Glutamatergic neuron (in vitro differentiated cells): ENCODE results near the gene NOP53. TPM values are rescaled to one million over a fixed set of nuclear protein-coding genes. Genes with fewer than 3 reads are reported as not detected.
A peak's percentile ranks its signal among the peaks of the same experiment; 100 is the strongest.
"Not testable (repeated sequence)": the region's sequence is repeated elsewhere in the genome, so short reads cannot be mapped to it uniquely, and the experiment has no call there.

Experiments used
- DNase-seq: peaks from one replicate; pipeline ENCODE4 v3.0.0; 2022
- H3K27ac Mint-ChIP-seq: one replicate; pipeline ENCODE4 v1.8.0; 2020; ENCODE audit warnings: mild to moderate bottlenecking, mixed read lengths, inconsistent platforms; ENCODE audit not compliant: unreplicated experiment
- H3K27me3 Mint-ChIP-seq: one replicate; pipeline ENCODE4 v1.8.0; 2020; ENCODE audit warnings: mild to moderate bottlenecking, moderate library complexity, mixed read lengths, inconsistent platforms; ENCODE audit not compliant: unreplicated experiment
- H3K36me3 Mint-ChIP-seq: one replicate; pipeline ENCODE4 v1.8.0; 2020; ENCODE audit warnings: mild to moderate bottlenecking, mixed read lengths, inconsistent platforms; ENCODE audit not compliant: unreplicated experiment
- H3K4me1 Mint-ChIP-seq: one replicate; pipeline ENCODE4 v1.8.0; 2020; ENCODE audit warnings: mild to moderate bottlenecking, low read depth, mixed read lengths, inconsistent platforms; ENCODE audit not compliant: unreplicated experiment
- H3K4me3 Mint-ChIP-seq: one replicate; pipeline ENCODE4 v1.8.0; 2020; ENCODE audit warnings: mild to moderate bottlenecking, mixed read lengths, inconsistent platforms; ENCODE audit not compliant: unreplicated experiment
- H3K9me3 Mint-ChIP-seq: one replicate; pipeline ENCODE4 v1.8.0; 2020; ENCODE audit warnings: mild to moderate bottlenecking, moderate library complexity, mixed read lengths, inconsistent platforms; ENCODE audit not compliant: unreplicated experiment
- CTCF ChIP-seq: fragments of 200-600 bp; sonication (generic); IDR thresholded peaks from one replicate; pipeline ENCODE4 v1.5.0; 2021; ENCODE audit not compliant: partially characterized antibody, unreplicated experiment
- total RNA-seq: library from RNA; stranded (reverse); fragmentation: NEBNext Ultra II Directional; extraction: Animal tissue kit (Norgen Biotek cat#: 25700); gene quantifications from one replicate; pipeline ENCODE4 v1.2.1, GENCODE V29; 2021; ENCODE audit not compliant: unreplicated experiment

Gene NOP53
- total RNA-seq, 1 donor from 2014 or later, result 163 TPM

- H3K4me1 Mint-ChIP-seq, result no peaks in the 10 kb centered on the region
- no peak overlapping the region for H3K4me3 Mint-ChIP-seq
- peaks cover 4% of the 10 kb centered on the region for H3K9me3 Mint-ChIP-seq
- peaks cover 10% of the 10 kb centered on the region for H3K36me3 Mint-ChIP-seq
- TF ChIP-seq CTCF, result no peak
- DNase-seq, result no peak
- H3K27me3 Mint-ChIP-seq, result peaks cover 7% of the 10 kb centered on the region
- no peak overlapping the region for H3K27ac Mint-ChIP-seq
Measured at GRCh38 chr19:47762615-47763308, 17.4 kb downstream of the NOP53 start.

- not testable (repeated sequence) for H3K4me1 Mint-ChIP-seq, H3K27ac Mint-ChIP-seq, DNase-seq, H3K4me3 Mint-ChIP-seq, H3K36me3 Mint-ChIP-seq, H3K9me3 Mint-ChIP-seq, H3K27me3 Mint-ChIP-seq
Measured at GRCh38 chr19:47764705-47765104, 19.4 kb downstream of the NOP53 start.

- Mint-ChIP-seq H3K27me3 (peaks cover 7% of the 10 kb centered on the region), H3K27ac (peak overlapping the region; percentile 46), H3K9me3 (peaks cover 2% of the 10 kb centered on the region), H3K4me3 (no peak overlapping the region), H3K4me1 (no peaks in the 10 kb centered on the region), H3K36me3 (no peaks in the 10 kb centered on the region)
- peak; percentile 81 for TF ChIP-seq CTCF
- DNase-seq, result peak; percentile 88
Measured at GRCh38 chr19:47765523-47766358, 20.4 kb downstream of the NOP53 start.

GRCh38 chr19:47766359-47766620 is 20.9 kb downstream of the NOP53 start:
- H3K9me3 Mint-ChIP-seq, result peaks cover 2% of the 10 kb centered on the region
- H3K27me3 Mint-ChIP-seq, result peaks cover 7% of the 10 kb centered on the region
- no peak for TF ChIP-seq CTCF
- H3K4me1 Mint-ChIP-seq, result no peaks in the 10 kb centered on the region
- no peak for DNase-seq
- H3K36me3 Mint-ChIP-seq, result no peaks in the 10 kb centered on the region
- H3K27ac Mint-ChIP-seq, result no peak overlapping the region
- H3K4me3 Mint-ChIP-seq, result no peak overlapping the region

- TF ChIP-seq CTCF, result no peak
- Mint-ChIP-seq H3K4me1 (no peaks in the 10 kb centered on the region), H3K4me3 (no peak overlapping the region), H3K36me3 (no peaks in the 10 kb centered on the region), H3K27ac (no peak overlapping the region), H3K9me3 (peaks cover 2% of the 10 kb centered on the region), H3K27me3 (peaks cover 7% of the 10 kb centered on the region)
- DNase-seq, result no peak
Measured at GRCh38 chr19:47766670-47767069, 21.3 kb downstream of the NOP53 start.
